ENCODE data around the gene RSAD1. TPM values are rescaled to one million over a fixed set of nuclear protein-coding genes. Genes with fewer than 3 reads are reported as not detected.

Gene RSAD1
- total RNA-seq, 1 donor from 2014 or later: 9.7 TPM

GRCh38 chr17:50453901-50454300 lies 24.8 kb upstream of the RSAD1 start:
- no peak overlapping the region for H3K27ac ChIP-seq
- H3F3A ChIP-seq (ENCODE audit: low read depth): no peaks in the 10 kb centered on the region
- Mint-ChIP-seq H3K27ac (no peak overlapping the region), H3K27me3 (ENCODE audit: insufficient read depth, low read depth) (peaks cover 2% of the 10 kb centered on the region), H3K4me1 (peaks cover 3% of the 10 kb centered on the region), H3K9me3 (no peaks in the 10 kb centered on the region), H3K4me3 (no peak overlapping the region), H3K36me3 (no peaks in the 10 kb centered on the region)
- H2AFZ ChIP-seq (replicated peaks): no peak overlapping the region
- no peak overlapping the region for H3K4me2 ChIP-seq
- H3K9ac ChIP-seq: no peak overlapping the region
- no peak for DNase-seq (ENCODE audit: low spot score)
- no peaks in the 10 kb centered on the region for H3K36me3 ChIP-seq
- H3K9me3 ChIP-seq (ENCODE audit: low read depth): no peaks in the 10 kb centered on the region
- H3K79me2 ChIP-seq (ENCODE audit: low read depth): no peaks in the 10 kb centered on the region
- no peaks in the 10 kb centered on the region for H3K4me1 ChIP-seq
- H4K20me1 ChIP-seq (ENCODE audit: low read depth): no peaks in the 10 kb centered on the region
- no peak overlapping the region for H3K4me3 ChIP-seq
- H3K27me3 ChIP-seq: no peaks in the 10 kb centered on the region
- TF ChIP-seq EZH2 (IDR thresholded peaks at IDR 0.05): no peak
- no peak for TF ChIP-seq EZH2phosphoT487 (IDR thresholded peaks at IDR 0.05)
- TF ChIP-seq, protein P1, sequence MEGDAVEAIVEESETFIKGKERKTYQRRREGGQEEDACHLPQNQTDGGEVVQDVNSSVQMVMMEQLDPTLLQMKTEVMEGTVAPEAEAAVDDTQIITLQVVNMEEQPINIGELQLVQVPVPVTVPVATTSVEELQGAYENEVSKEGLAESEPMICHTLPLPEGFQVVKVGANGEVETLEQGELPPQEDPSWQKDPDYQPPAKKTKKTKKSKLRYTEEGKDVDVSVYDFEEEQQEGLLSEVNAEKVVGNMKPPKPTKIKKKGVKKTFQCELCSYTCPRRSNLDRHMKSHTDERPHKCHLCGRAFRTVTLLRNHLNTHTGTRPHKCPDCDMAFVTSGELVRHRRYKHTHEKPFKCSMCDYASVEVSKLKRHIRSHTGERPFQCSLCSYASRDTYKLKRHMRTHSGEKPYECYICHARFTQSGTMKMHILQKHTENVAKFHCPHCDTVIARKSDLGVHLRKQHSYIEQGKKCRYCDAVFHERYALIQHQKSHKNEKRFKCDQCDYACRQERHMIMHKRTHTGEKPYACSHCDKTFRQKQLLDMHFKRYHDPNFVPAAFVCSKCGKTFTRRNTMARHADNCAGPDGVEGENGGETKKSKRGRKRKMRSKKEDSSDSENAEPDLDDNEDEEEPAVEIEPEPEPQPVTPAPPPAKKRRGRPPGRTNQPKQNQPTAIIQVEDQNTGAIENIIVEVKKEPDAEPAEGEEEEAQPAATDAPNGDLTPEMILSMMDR (IDR thresholded peaks at IDR 0.05): no peak

DNA sequence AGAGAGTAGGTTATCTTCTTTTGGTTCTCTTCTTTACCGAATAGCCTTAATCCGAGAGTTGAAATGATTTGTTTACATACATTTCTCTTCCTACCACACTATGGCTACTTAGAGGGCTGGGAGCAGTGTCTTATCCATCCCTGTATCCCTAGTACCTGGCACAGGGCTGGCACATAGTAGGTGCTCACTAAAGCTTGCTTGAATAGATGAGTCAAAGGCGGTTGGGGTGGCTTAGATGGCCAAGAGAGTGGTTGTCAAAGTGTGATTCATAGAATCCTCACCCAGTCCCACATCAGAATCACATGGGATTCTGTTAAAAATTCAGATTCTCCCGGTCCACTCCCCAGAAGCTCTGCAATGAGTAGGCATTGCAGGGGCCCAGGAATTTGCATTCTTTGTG lies 21.0 kb upstream of the RSAD1 start:
- no peak overlapping the region for H3K9ac ChIP-seq
- H3K9me3 ChIP-seq (ENCODE audit: low read depth): no peaks in the 10 kb centered on the region
- no peak for DNase-seq (ENCODE audit: low spot score)
- Mint-ChIP-seq H3K4me1 (peaks cover 3% of the 10 kb centered on the region), H3K36me3 (no peaks in the 10 kb centered on the region), H3K27ac (no peak overlapping the region), H3K9me3 (no peaks in the 10 kb centered on the region), H3K27me3 (ENCODE audit: insufficient read depth, low read depth) (peaks cover 4% of the 10 kb centered on the region), H3K4me3 (no peak overlapping the region)
- H3K4me3 ChIP-seq: no peak overlapping the region
- H3K4me2 ChIP-seq: no peak overlapping the region
- no peaks in the 10 kb centered on the region for H3F3A ChIP-seq (ENCODE audit: low read depth)
- H3K36me3 ChIP-seq: no peaks in the 10 kb centered on the region
- no peaks in the 10 kb centered on the region for H3K79me2 ChIP-seq (ENCODE audit: low read depth)
- no peaks in the 10 kb centered on the region for H3K4me1 ChIP-seq
- H4K20me1 ChIP-seq (ENCODE audit: low read depth): no peaks in the 10 kb centered on the region
- no peak overlapping the region for H3K27ac ChIP-seq
- no peak for TF ChIP-seq EZH2 (IDR thresholded peaks at IDR 0.05)
- TF ChIP-seq EZH2phosphoT487 (IDR thresholded peaks at IDR 0.05): no peak
- TF ChIP-seq, protein P1 (IDR thresholded peaks at IDR 0.05): no peak
- H3K27me3 ChIP-seq: no peaks in the 10 kb centered on the region
- no peak overlapping the region for H2AFZ ChIP-seq (replicated peaks)

DNA sequence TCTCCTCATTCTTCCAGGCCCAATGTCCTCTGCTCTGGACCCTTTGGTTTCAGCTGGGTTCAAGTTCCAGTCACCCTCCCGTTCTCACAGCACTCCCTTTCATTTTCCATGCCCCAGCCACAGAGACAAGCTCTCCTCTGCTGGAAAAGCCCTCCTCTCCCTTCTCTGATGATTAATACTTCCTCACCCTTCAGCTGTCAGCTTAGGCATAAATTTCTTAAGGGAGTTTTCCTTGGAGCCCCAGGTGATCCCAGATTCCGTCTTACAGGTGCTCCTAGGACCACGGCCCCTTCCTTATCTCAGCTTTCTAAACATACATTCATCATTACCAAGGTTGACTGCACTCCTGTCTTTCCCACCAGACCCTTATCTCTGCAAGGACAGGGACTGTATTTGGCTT lies 20.4 kb upstream of the RSAD1 start:
- Mint-ChIP-seq H3K36me3 (no peaks in the 10 kb centered on the region), H3K27me3 (ENCODE audit: insufficient read depth, low read depth) (peaks cover 4% of the 10 kb centered on the region), H3K4me1 (peaks cover 3% of the 10 kb centered on the region), H3K27ac (no peak overlapping the region), H3K4me3 (peak overlapping the region; percentile 2), H3K9me3 (no peaks in the 10 kb centered on the region)
- Histone ChIP-seq H3K4me1 (no peaks in the 10 kb centered on the region), H3K27ac (no peak overlapping the region), H2AFZ (replicated peaks) (no peak overlapping the region), H3K4me2 (no peak overlapping the region), H3K79me2 (ENCODE audit: low read depth) (no peaks in the 10 kb centered on the region), H3K9me3 (ENCODE audit: low read depth) (no peaks in the 10 kb centered on the region), H3K9ac (no peak overlapping the region), H3K27me3 (no peaks in the 10 kb centered on the region), H3F3A (ENCODE audit: low read depth) (no peaks in the 10 kb centered on the region), H3K36me3 (no peaks in the 10 kb centered on the region), H3K4me3 (no peak overlapping the region), H4K20me1 (ENCODE audit: low read depth) (no peaks in the 10 kb centered on the region)
- TF ChIP-seq EZH2 (IDR thresholded peaks at IDR 0.05) (no peak), EZH2phosphoT487 (IDR thresholded peaks at IDR 0.05) (no peak)
- TF ChIP-seq, protein P1 (IDR thresholded peaks at IDR 0.05): no peak
- no peak for DNase-seq (ENCODE audit: low spot score)

Measured in neural progenitor cell (in vitro differentiated cells).